Neural progenitor cell (in vitro differentiated cells): ENCODE measurements around the gene BSN. TPM values are rescaled to one million over a fixed set of nuclear protein-coding genes. Genes with fewer than 3 reads are reported as not detected.
A peak's percentile ranks its signal among the peaks of the same experiment; 100 is the strongest.

Source experiments
- DNase-seq: peaks from one replicate; pipeline ENCODE4 v3.0.0-alpha.2; 2016; ENCODE audit warnings: low spot score
- H2AFZ ChIP-seq: fragments of 200-600 bp; sonication (generic); replicated peaks from 2 replicates; pipeline ENCODE4 v1.6.1; 2016; ENCODE audit warnings: antibody characterized with exemption
- H3F3A ChIP-seq: fragments of 200-600 bp; sonication (generic); 2 replicates; pipeline ENCODE4 v1.6.1; 2016; ENCODE audit warnings: antibody characterized with exemption, low read depth
- H3K27ac ChIP-seq: fragments of 200-600 bp; sonication (generic); 2 replicates; pipeline ENCODE4 v1.5.1; 2016; ENCODE audit warnings: mild to moderate bottlenecking
- H3K27me3 ChIP-seq: fragments of 200-600 bp; sonication (generic); 2 replicates; pipeline ENCODE4 v1.6.1; 2016; ENCODE audit warnings: mild to moderate bottlenecking, moderate library complexity
- H3K36me3 ChIP-seq: fragments of 200-600 bp; sonication (generic); 2 replicates; pipeline ENCODE4 v1.5.1; 2016
- H3K4me1 ChIP-seq: fragments of 200-600 bp; sonication (generic); 2 replicates; pipeline ENCODE4 v1.6.1; 2016; ENCODE audit warnings: mixed run types
- H3K4me2 ChIP-seq: fragments of 200-600 bp; sonication (generic); 2 replicates; pipeline ENCODE4 v1.6.1; 2016
- H3K4me3 ChIP-seq: fragments of 200-600 bp; sonication (generic); 2 replicates; pipeline ENCODE4 v1.5.1; 2016
- H3K79me2 ChIP-seq: fragments of 200-600 bp; sonication (generic); 2 replicates; pipeline ENCODE4 v1.6.1; 2016; ENCODE audit warnings: low read depth
- H3K9ac ChIP-seq: fragments of 200-600 bp; sonication (generic); 2 replicates; pipeline ENCODE4 v1.6.1; 2016
- H3K9me3 ChIP-seq: fragments of 200-600 bp; sonication (generic); 2 replicates; pipeline ENCODE4 v1.5.1; 2016; ENCODE audit warnings: low read depth
- H4K20me1 ChIP-seq: fragments of 200-600 bp; sonication (generic); 2 replicates; pipeline ENCODE4 v1.6.1; 2016; ENCODE audit warnings: low read depth
- H3K27ac Mint-ChIP-seq: 3 replicates; pipeline ENCODE4 v1.8.0; 2021; ENCODE audit warnings: mixed read lengths
- H3K27me3 Mint-ChIP-seq: 2 replicates; pipeline ENCODE4 v1.8.0; 2022; ENCODE audit warnings: low read depth, mild to moderate bottlenecking, inconsistent platforms, moderate library complexity, mixed read lengths; ENCODE audit not compliant: insufficient read depth
- H3K36me3 Mint-ChIP-seq: 3 replicates; pipeline ENCODE4 v1.8.0; 2021; ENCODE audit warnings: mixed read lengths
- H3K4me1 Mint-ChIP-seq: 3 replicates; pipeline ENCODE4 v1.8.0; 2021; ENCODE audit warnings: mixed read lengths
- H3K4me3 Mint-ChIP-seq: 3 replicates; pipeline ENCODE4 v1.8.0; 2021; ENCODE audit warnings: mild to moderate bottlenecking, moderate library complexity, mixed read lengths
- H3K9me3 Mint-ChIP-seq: 3 replicates; pipeline ENCODE4 v1.8.0; 2020; ENCODE audit warnings: mixed read lengths
- CTCF ChIP-seq: fragments of 200-600 bp; sonication (generic); IDR thresholded peaks from 2 replicates; pipeline ENCODE4 v1.5.1; 2017; ENCODE audit warnings: antibody characterized with exemption, mild to moderate bottlenecking
- EZH2 ChIP-seq: fragments of 200-600 bp; sonication (generic); IDR thresholded peaks from 2 replicates; pipeline ENCODE4 v1.6.1; 2017; ENCODE audit warnings: antibody characterized with exemption, mild to moderate bottlenecking, moderate library complexity
- EZH2phosphoT487 ChIP-seq: fragments of 200-600 bp; sonication (generic); IDR thresholded peaks from 2 replicates; pipeline ENCODE4 v1.6.1; 2017; ENCODE audit warnings: antibody characterized with exemption
- total RNA-seq: library from RNA; depleted of rRNA; stranded (reverse); fragments of >200 nt; gene quantifications from 2 replicates; pipeline ENCODE4 v1.2.3, GENCODE V29; 2015; ENCODE audit warnings: low replicate concordance

BSN gene
- total RNA-seq, 1 donor from 2014 or later: 0.17 TPM

- Histone ChIP-seq H3K9ac (no peak overlapping the region), H3K4me1 (peaks cover 13% of the 10 kb centered on the region), H3K27me3 (no peaks in the 10 kb centered on the region), H3K79me2 (no peaks in the 10 kb centered on the region), H3F3A (peaks cover 12% of the 10 kb centered on the region), H3K4me3 (no peak overlapping the region), H2AFZ (no peak overlapping the region), H3K27ac (no peak overlapping the region), H3K36me3 (no peaks in the 10 kb centered on the region), H3K9me3 (no peaks in the 10 kb centered on the region), H4K20me1 (no peaks in the 10 kb centered on the region), H3K4me2 (no peak overlapping the region)
- TF ChIP-seq EZH2phosphoT487: no peak
- TF ChIP-seq EZH2: no peak
- TF ChIP-seq CTCF: no peak
- H3K27me3 Mint-ChIP-seq: peaks cover 8% of the 10 kb centered on the region
- H3K27ac Mint-ChIP-seq: no peak overlapping the region
- DNase-seq: no peak
- peaks cover 17% of the 10 kb centered on the region for H3K9me3 Mint-ChIP-seq
- no peak overlapping the region for H3K4me3 Mint-ChIP-seq
- peaks cover 32% of the 10 kb centered on the region for H3K4me1 Mint-ChIP-seq
- peaks cover 10% of the 10 kb centered on the region for H3K36me3 Mint-ChIP-seq
Observed at GRCh38 chr3:49611719-49612118, 57.4 kb downstream of the BSN start.

- H3K4me1 ChIP-seq: peaks cover 16% of the 10 kb centered on the region
- H3K4me2 ChIP-seq: no peak overlapping the region
- TF ChIP-seq EZH2 (no peak), CTCF (no peak), EZH2phosphoT487 (no peak)
- H2AFZ ChIP-seq: no peak overlapping the region
- no peak overlapping the region for H3K4me3 ChIP-seq
- H3K9me3 ChIP-seq: no peaks in the 10 kb centered on the region
- H3K27me3 ChIP-seq: no peaks in the 10 kb centered on the region
- H3K27me3 Mint-ChIP-seq: no peaks in the 10 kb centered on the region
- no peaks in the 10 kb centered on the region for H3K79me2 ChIP-seq
- H3K9me3 Mint-ChIP-seq: peaks cover 17% of the 10 kb centered on the region
- DNase-seq: no peak
- peak overlapping the region; percentile 25 for H3K27ac Mint-ChIP-seq
- H3K27ac ChIP-seq: no peak overlapping the region
- peaks cover 11% of the 10 kb centered on the region for H3F3A ChIP-seq
- H3K4me1 Mint-ChIP-seq: peaks cover 40% of the 10 kb centered on the region
- H3K36me3 ChIP-seq: no peaks in the 10 kb centered on the region
- H3K36me3 Mint-ChIP-seq: peaks cover 10% of the 10 kb centered on the region
- no peak overlapping the region for H3K4me3 Mint-ChIP-seq
- no peak overlapping the region for H3K9ac ChIP-seq
- H4K20me1 ChIP-seq: no peaks in the 10 kb centered on the region
Observed at GRCh38 chr3:49614936-49615335, 60.7 kb downstream of the BSN start.

- Histone ChIP-seq H3K9ac (no peak overlapping the region), H3K4me2 (peak overlapping the region; percentile 21), H3K4me1 (peaks cover 11% of the 10 kb centered on the region), H3K36me3 (no peaks in the 10 kb centered on the region), H2AFZ (peak overlapping the region; percentile 68), H3F3A (peaks cover 11% of the 10 kb centered on the region), H4K20me1 (no peaks in the 10 kb centered on the region), H3K27ac (no peak overlapping the region), H3K79me2 (no peaks in the 10 kb centered on the region), H3K27me3 (no peaks in the 10 kb centered on the region), H3K9me3 (no peaks in the 10 kb centered on the region), H3K4me3 (no peak overlapping the region)
- Mint-ChIP-seq H3K9me3 (peaks cover 17% of the 10 kb centered on the region), H3K27ac (peak overlapping the region; percentile 99), H3K36me3 (peaks cover 10% of the 10 kb centered on the region), H3K27me3 (peaks cover 3% of the 10 kb centered on the region), H3K4me1 (peaks cover 38% of the 10 kb centered on the region), H3K4me3 (peak overlapping the region; percentile 60)
- no peak for DNase-seq
- TF ChIP-seq EZH2 (no peak), EZH2phosphoT487 (no peak), CTCF (no peak)
Observed at GRCh38 chr3:49616061-49616460, 61.8 kb downstream of the BSN start.
